Activated CD4-positive, alpha-beta T cell treated with anti-CD3 and anti-CD28 coated beads, Interleukin-2, amount 10 ng/mL, durations not matched to agents 24 days and 14 days (primary cell): Measurements from ENCODE around the gene GID8. TPM values are rescaled to one million over a fixed set of nuclear protein-coding genes. Genes with fewer than 3 reads are reported as not detected.
"Not testable (repeated sequence)": the region's sequence is repeated elsewhere in the genome, so short reads cannot be mapped to it uniquely, and the experiment has no call there.

ENCODE experiments used
- DNase-seq: peaks from one replicate; pipeline ENCODE4 v3.0.0; 2022
- H3K27ac Mint-ChIP-seq: one replicate; pipeline ENCODE4 v1.8.0; 2022; ENCODE audit warnings: mild to moderate bottlenecking, mixed read lengths
- H3K27me3 Mint-ChIP-seq: one replicate; pipeline ENCODE4 v1.8.0; 2022; ENCODE audit warnings: mixed read lengths
- H3K36me3 Mint-ChIP-seq: one replicate; pipeline ENCODE4 v1.8.0; 2022; ENCODE audit warnings: low read depth, mild to moderate bottlenecking, mixed read lengths
- H3K4me1 Mint-ChIP-seq: one replicate; pipeline ENCODE4 v1.8.0; 2021; ENCODE audit warnings: mixed read lengths
- H3K4me3 Mint-ChIP-seq: one replicate; pipeline ENCODE4 v1.8.0; 2022; ENCODE audit warnings: mild to moderate bottlenecking, moderate library complexity, mixed read lengths
- H3K9me3 Mint-ChIP-seq: one replicate; pipeline ENCODE4 v1.8.0; 2021; ENCODE audit warnings: mixed read lengths
- intact Hi-C: fragments of 100-400 bp; cut with micrococcal nuclease; formaldehyde crosslinking; loops from one replicate; pipeline ENCODE4 v1.15.1; 2023
- total RNA-seq: library from RNA; stranded (reverse); gene quantifications from 2 replicates; pipeline ENCODE4 v1.2.3, GENCODE V29; 2022

The GID8 gene
- total RNA-seq, 1 donor from 2014 or later = 50.0 TPM

DNA sequence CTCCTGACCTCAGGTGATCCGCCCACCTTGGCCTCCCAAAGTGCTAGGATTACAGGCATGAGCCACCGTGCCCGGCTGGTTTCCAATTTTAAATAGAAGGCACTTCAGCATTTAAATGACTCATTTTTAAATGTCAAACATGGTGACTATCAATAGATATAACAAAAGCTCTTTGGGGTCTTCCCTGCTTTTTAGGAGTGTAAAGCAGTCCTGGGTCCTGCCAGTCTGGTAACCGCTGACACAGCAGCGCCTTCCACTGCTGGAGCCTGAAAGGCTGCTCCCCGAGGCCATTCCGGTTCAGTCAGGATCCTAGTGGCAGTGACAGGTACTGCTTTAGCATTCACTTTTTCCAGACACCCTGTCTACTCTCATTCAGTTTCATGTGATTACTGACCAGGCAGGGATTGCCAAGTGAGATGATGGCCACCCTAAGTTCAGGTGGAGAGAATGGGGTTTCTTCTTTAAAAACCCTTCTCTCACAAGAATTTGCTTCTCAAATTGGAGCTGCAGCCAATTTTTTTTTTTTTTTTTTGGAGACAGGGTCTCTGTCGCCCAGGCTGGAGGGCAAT is 16.7 kb upstream of the GID8 start:
- peak overlapping the region; percentile 55 for H3K4me3 Mint-ChIP-seq
- DNase-seq = peak; percentile 89
- no peaks in the 10 kb centered on the region for H3K9me3 Mint-ChIP-seq
- no peaks in the 10 kb centered on the region for H3K27me3 Mint-ChIP-seq
- H3K36me3 Mint-ChIP-seq = peaks cover 21% of the 10 kb centered on the region
- intact Hi-C loops = loop anchor here (1.0 kb wide), 1 partner anchor 16 kb away; no protein-coding TSS in a partner anchor
- H3K27ac Mint-ChIP-seq = peak overlapping the region; percentile 89
- H3K4me1 Mint-ChIP-seq = peaks cover 62% of the 10 kb centered on the region

GRCh38 chr20:62922451-62922921 is 15.5 kb upstream of the GID8 start:
- H3K4me3 Mint-ChIP-seq = peak overlapping the region; percentile 71
- H3K9me3 Mint-ChIP-seq = no peaks in the 10 kb centered on the region
- H3K27ac Mint-ChIP-seq = peak overlapping the region; percentile 88
- peak; percentile 81 for DNase-seq
- no peaks in the 10 kb centered on the region for H3K27me3 Mint-ChIP-seq
- peaks cover 63% of the 10 kb centered on the region for H3K4me1 Mint-ChIP-seq
- intact Hi-C loops = no loop called here
- peaks cover 14% of the 10 kb centered on the region for H3K36me3 Mint-ChIP-seq

GRCh38 chr20:62923059-62923668 is 14.8 kb upstream of the GID8 start:
- DNase-seq, intact Hi-C loops, H3K27me3 Mint-ChIP-seq, H3K9me3 Mint-ChIP-seq: not testable (repeated sequence)
- Mint-ChIP-seq H3K4me3 (peak overlapping the region; percentile 71), H3K36me3 (peaks cover 16% of the 10 kb centered on the region), H3K27ac (peak overlapping the region; percentile 88), H3K4me1 (peaks cover 63% of the 10 kb centered on the region)

GRCh38 chr20:62923669-62924441 is 14.1 kb upstream of the GID8 start:
- H3K4me1 Mint-ChIP-seq = peaks cover 62% of the 10 kb centered on the region
- intact Hi-C loops = no loop called here
- peak overlapping the region; percentile 85 for H3K4me3 Mint-ChIP-seq
- H3K27ac Mint-ChIP-seq = peak overlapping the region; percentile 96
- H3K36me3 Mint-ChIP-seq = peaks cover 16% of the 10 kb centered on the region
- H3K27me3 Mint-ChIP-seq = no peaks in the 10 kb centered on the region
- H3K9me3 Mint-ChIP-seq = no peaks in the 10 kb centered on the region
- no peak for DNase-seq

- H3K9me3 Mint-ChIP-seq = no peaks in the 10 kb centered on the region
- DNase-seq = peak; percentile 71
- H3K4me1 Mint-ChIP-seq = peaks cover 57% of the 10 kb centered on the region
- intact Hi-C loops = loop anchor here (1.0 kb wide), 1 partner anchor 24 kb away; no protein-coding TSS in a partner anchor
- H3K27me3 Mint-ChIP-seq = no peaks in the 10 kb centered on the region
- H3K27ac Mint-ChIP-seq = peak overlapping the region; percentile 96
- H3K36me3 Mint-ChIP-seq = peaks cover 16% of the 10 kb centered on the region
- peak overlapping the region; percentile 85 for H3K4me3 Mint-ChIP-seq
Observed at GRCh38 chr20:62924442-62925075, 13.4 kb upstream of the GID8 start.

GRCh38 chr20:62925076-62925419 is 12.9 kb upstream of the GID8 start:
- H3K36me3 Mint-ChIP-seq = peaks cover 16% of the 10 kb centered on the region
- no peaks in the 10 kb centered on the region for H3K27me3 Mint-ChIP-seq
- H3K9me3 Mint-ChIP-seq = no peaks in the 10 kb centered on the region
- H3K4me1 Mint-ChIP-seq = peaks cover 57% of the 10 kb centered on the region
- peak overlapping the region; percentile 85 for H3K4me3 Mint-ChIP-seq
- peak; percentile 67 for DNase-seq
- intact Hi-C loops = loop anchor here (1.0 kb wide), 1 partner anchor 25 kb away; no protein-coding TSS in a partner anchor
- H3K27ac Mint-ChIP-seq = peak overlapping the region; percentile 96

GRCh38 chr20:62925420-62926228 is 12.3 kb upstream of the GID8 start:
- no peaks in the 10 kb centered on the region for H3K27me3 Mint-ChIP-seq

GRCh38 chr20:62926229-62927127 is 11.5 kb upstream of the GID8 start, which contains the start of gene DIDO1:
TSS of gene DIDO1 (minus strand) at chr20:62926505.
- peaks cover 56% of the 10 kb centered on the region for H3K4me1 Mint-ChIP-seq
- intact Hi-C loops = no loop called here

More at GRCh38 chr20:62925420-62926228, 12.3 kb upstream of the GID8 start:
- peak; percentile 86 for DNase-seq
- Mint-ChIP-seq H3K4me1 (peaks cover 57% of the 10 kb centered on the region), H3K9me3 (no peaks in the 10 kb centered on the region), H3K4me3 (peak overlapping the region; percentile 85), H3K27ac (peak overlapping the region; percentile 96), H3K36me3 (peaks cover 13% of the 10 kb centered on the region)
- intact Hi-C loops = loop anchor here (1.0 kb wide), 1 partner anchor 25 kb away; no protein-coding TSS in a partner anchor

GRCh38 chr20:62927128-62927705 is 10.7 kb upstream of the GID8 start:
- no peaks in the 10 kb centered on the region for H3K9me3 Mint-ChIP-seq
- no peaks in the 10 kb centered on the region for H3K27me3 Mint-ChIP-seq
- intact Hi-C loops = no loop called here
- H3K27ac Mint-ChIP-seq = peak overlapping the region; percentile 90
- H3K36me3 Mint-ChIP-seq = peaks cover 13% of the 10 kb centered on the region
- peaks cover 57% of the 10 kb centered on the region for H3K4me1 Mint-ChIP-seq
- peak overlapping the region; percentile 85 for H3K4me3 Mint-ChIP-seq
- no peak for DNase-seq

More at GRCh38 chr20:62926229-62927127, 11.5 kb upstream of the GID8 start, which contains the start of gene DIDO1:
- H3K9me3 Mint-ChIP-seq = no peaks in the 10 kb centered on the region
- H3K4me3 Mint-ChIP-seq = peak within 1 kb of the TSS; percentile 85
- peaks cover 12% of the 10 kb centered on the region for H3K36me3 Mint-ChIP-seq
- peak; percentile 97 for DNase-seq
- peak within 1 kb of the TSS; percentile 96 for H3K27ac Mint-ChIP-seq
- H3K27me3 Mint-ChIP-seq = no peaks in the 10 kb centered on the region

- H3K4me1 Mint-ChIP-seq = peaks cover 51% of the 10 kb centered on the region
Observed at GRCh38 chr20:62928246-62928939, 9.6 kb upstream of the GID8 start.

GRCh38 chr20:62929051-62929538 is 8.9 kb upstream of the GID8 start:
- Mint-ChIP-seq H3K27me3 (no peaks in the 10 kb centered on the region), H3K4me3 (peak overlapping the region; percentile 85), H3K27ac (peak overlapping the region; percentile 89), H3K36me3 (peaks cover 20% of the 10 kb centered on the region), H3K9me3 (no peaks in the 10 kb centered on the region), H3K4me1 (peaks cover 49% of the 10 kb centered on the region)
- peak; percentile 87 for DNase-seq
- intact Hi-C loops = loop anchor here (1.0 kb wide), 1 partner anchor 8 kb away; no protein-coding TSS in a partner anchor

More at GRCh38 chr20:62928246-62928939, 9.6 kb upstream of the GID8 start:
- intact Hi-C loops = no loop called here
- Mint-ChIP-seq H3K9me3 (no peaks in the 10 kb centered on the region), H3K36me3 (peaks cover 20% of the 10 kb centered on the region), H3K27ac (peak overlapping the region; percentile 89), H3K27me3 (no peaks in the 10 kb centered on the region), H3K4me3 (peak overlapping the region; percentile 85)
- DNase-seq = peak; percentile 69
